Measurements from ENCODE around the gene GRIN3A. TPM values are rescaled to one million over a fixed set of nuclear protein-coding genes. Genes with fewer than 3 reads are reported as not detected.
"Not testable (repeated sequence)": the region's sequence is repeated elsewhere in the genome, so short reads cannot be mapped to it uniquely, and the experiment has no call there.

Gene GRIN3A
- polyA plus RNA-seq, 4 donors: 1.6 to 28.0 (median 2.8) TPM

- DNase-seq (ENCODE audit: low read depth in 4 of 4, low spot score in 3 of 4): no peak
Observed at GRCh38 chr9:101635473-101635872, 103.0 kb downstream of the GRIN3A start.

GRCh38 chr9:101634741-101635409, 103.6 kb downstream of the GRIN3A start:
- no peak for DNase-seq (ENCODE audit: low read depth in 4 of 4, low spot score in 3 of 4)

GRCh38 chr9:101632611-101633010, 105.8 kb downstream of the GRIN3A start:
- no peak for DNase-seq (ENCODE audit: low read depth in 4 of 4, low spot score in 3 of 4)

GRCh38 chr9:101631892-101632291, 106.6 kb downstream of the GRIN3A start:
- no peak for DNase-seq (ENCODE audit: low read depth in 4 of 4, low spot score in 3 of 4)

- DNase-seq (ENCODE audit: low read depth in 4 of 4, low spot score in 3 of 4): no peak
Observed at GRCh38 chr9:101629636-101630035, 108.8 kb downstream of the GRIN3A start.

- DNase-seq (ENCODE audit: low read depth in 4 of 4, low spot score in 3 of 4): peak in 2 of 4 donors; percentile 12
Observed at GRCh38 chr9:101628173-101628572, 110.3 kb downstream of the GRIN3A start.

- no peak for DNase-seq (ENCODE audit: low read depth in 4 of 4, low spot score in 3 of 4)
Observed at GRCh38 chr9:101626295-101626694, 112.2 kb downstream of the GRIN3A start.

GRCh38 chr9:101625876-101626275, 112.6 kb downstream of the GRIN3A start:
- DNase-seq (ENCODE audit: low read depth in 4 of 4, low spot score in 3 of 4): no peak

- no peak for DNase-seq (ENCODE audit: low read depth in 4 of 4, low spot score in 3 of 4)
Observed at GRCh38 chr9:101620452-101620851, 118.0 kb downstream of the GRIN3A start.

- no peak for DNase-seq (ENCODE audit: low read depth in 4 of 4, low spot score in 3 of 4)
Observed at GRCh38 chr9:101618698-101619097, 119.7 kb downstream of the GRIN3A start.

GRCh38 chr9:101605547-101605946, 132.9 kb downstream of the GRIN3A start:
- DNase-seq (ENCODE audit: low read depth in 4 of 4, low spot score in 3 of 4): no peak

GRCh38 chr9:101604296-101604695, 134.2 kb downstream of the GRIN3A start:
- DNase-seq (ENCODE audit: low read depth in 4 of 4, low spot score in 3 of 4): no peak

GRCh38 chr9:101601904-101602765, 136.3 kb downstream of the GRIN3A start:
- DNase-seq (ENCODE audit: low read depth in 4 of 4, low spot score in 3 of 4): peak in 3 of 4 donors; percentile 27 to 49 (median 42)

- no peak for DNase-seq (ENCODE audit: low read depth in 4 of 4, low spot score in 3 of 4)
Observed at GRCh38 chr9:101594796-101595195, 143.7 kb downstream of the GRIN3A start, which contains the start of gene PPP3R2. TSS of gene PPP3R2 (minus strand) at chr9:101594969. CDS start at chr9:101594921, 48 bp downstream.

GRCh38 chr9:101593345-101593744, 145.1 kb downstream of the GRIN3A start:
- no peak for DNase-seq (ENCODE audit: low read depth in 4 of 4, low spot score in 3 of 4)

- DNase-seq (ENCODE audit: low read depth in 4 of 4, low spot score in 3 of 4): no peak
Observed at GRCh38 chr9:101592788-101593187, 145.7 kb downstream of the GRIN3A start.

- DNase-seq (ENCODE audit: low read depth in 4 of 4, low spot score in 3 of 4): no peak
Observed at GRCh38 chr9:101591787-101592446, 146.5 kb downstream of the GRIN3A start.

GRCh38 chr9:101590901-101591300, 147.5 kb downstream of the GRIN3A start:
- DNase-seq (ENCODE audit: low read depth in 4 of 4, low spot score in 3 of 4): no peak

- DNase-seq (ENCODE audit: low read depth in 4 of 4, low spot score in 3 of 4): not testable (repeated sequence)
Observed at GRCh38 chr9:101590074-101590473, 148.4 kb downstream of the GRIN3A start.

GRCh38 chr9:101587332-101588043, 151.0 kb downstream of the GRIN3A start:
- no peak for DNase-seq (ENCODE audit: low read depth in 4 of 4, low spot score in 3 of 4)

GRCh38 chr9:101586651-101587050, 151.8 kb downstream of the GRIN3A start:
- no peak for DNase-seq (ENCODE audit: low read depth in 4 of 4, low spot score in 3 of 4)

All from left renal pelvis (tissue), 4 donors.